Loucy (cell line): ENCODE data around the gene ZNF609.
"Not testable (repeated sequence)": the region's sequence is repeated elsewhere in the genome, so short reads cannot be mapped to it uniquely, and the experiment has no call there.

ENCODE experiments used
- H2AFZ ChIP-seq: fragments of 200-600 bp; sonication (generic); 2 replicates; pipeline ENCODE4 v1.6.0; 2016; ENCODE audit warnings: antibody characterized with exemption, mild to moderate bottlenecking, low read length, moderate library complexity
- H3F3A ChIP-seq: fragments of 200-600 bp; 2 replicates; pipeline ENCODE4 v1.6.0; 2016; ENCODE audit warnings: antibody characterized with exemption, low read depth, mild to moderate bottlenecking
- H3K27me3 ChIP-seq: fragments of 200-600 bp; sonication (generic); 2 replicates; pipeline ENCODE4 v1.6.1; 2014; ENCODE audit warnings: low read length, mild to moderate bottlenecking; ENCODE audit not compliant: insufficient read depth, poor library complexity, severe bottlenecking
- H3K36me3 ChIP-seq: fragments of 200-600 bp; sonication (generic); 2 replicates; pipeline ENCODE4 v1.6.1; 2016; ENCODE audit warnings: low read length; ENCODE audit not compliant: insufficient read depth
- H3K4me1 ChIP-seq: fragments of 200-600 bp; sonication (generic); 2 replicates; pipeline ENCODE4 v1.5.1; 2014; ENCODE audit warnings: low read length, mild to moderate bottlenecking; ENCODE audit not compliant: insufficient read depth, poor library complexity, severe bottlenecking
- H3K4me2 ChIP-seq: fragments of 200-600 bp; sonication (generic); 2 replicates; pipeline ENCODE4 v1.6.0; 2014; ENCODE audit warnings: antibody characterized with exemption, low read length, low read depth, mild to moderate bottlenecking; ENCODE audit not compliant: poor library complexity, severe bottlenecking
- H3K4me3 ChIP-seq: fragments of 200-600 bp; sonication (generic); 2 replicates; pipeline ENCODE4 v1.5.1; 2014; ENCODE audit warnings: low read length, mild to moderate bottlenecking, mixed read lengths; ENCODE audit not compliant: poor library complexity, severe bottlenecking
- H3K79me2 ChIP-seq: fragments of 200-600 bp; sonication (generic); 2 replicates; pipeline ENCODE4 v1.6.1; 2014; ENCODE audit warnings: low read length; ENCODE audit not compliant: insufficient read depth
- H3K9ac ChIP-seq: fragments of 200-600 bp; sonication (generic); 2 replicates; pipeline ENCODE4 v1.6.0; 2014; ENCODE audit warnings: mild to moderate bottlenecking, low read depth, low read length, moderate library complexity; ENCODE audit not compliant: poor library complexity, severe bottlenecking
- H3K9me2 ChIP-seq: fragments of 200-600 bp; sonication (generic); replicated peaks from 2 replicates; pipeline ENCODE4 v1.6.1; 2016; ENCODE audit warnings: low read depth, low read length, mixed read lengths
- H3K9me3 ChIP-seq: fragments of 200-600 bp; sonication (generic); 2 replicates; pipeline ENCODE4 v1.6.1; 2014; ENCODE audit warnings: mild to moderate bottlenecking, antibody characterized with exemption, low read length, low read depth; ENCODE audit not compliant: insufficient read depth
- H4K20me1 ChIP-seq: fragments of 200-600 bp; sonication (generic); 2 replicates; pipeline ENCODE4 v1.6.0; 2014; ENCODE audit warnings: antibody characterized with exemption, low read length, mild to moderate bottlenecking; ENCODE audit not compliant: insufficient read depth, poor library complexity, severe bottlenecking
- EZH2phosphoT487 ChIP-seq: fragments of 200-600 bp; IDR thresholded peaks from 2 replicates; pipeline ENCODE4 v1.6.1; 2018; ENCODE audit warnings: antibody characterized with exemption, mild to moderate bottlenecking, moderate library complexity, borderline replicate concordance
- TF ChIP-seq, protein P1 (sequence below): fragments of 200-600 bp; sonication (generic); conservative IDR thresholded peaks from 2 replicates; pipeline ENCODE4 v1.5.1; 2014; ENCODE audit warnings: mild to moderate bottlenecking, antibody characterized with exemption, low read length

Gene ZNF609

GRCh38 chr15:64636556-64636955 is 176.2 kb downstream of the ZNF609 start:
- H2AFZ ChIP-seq = no peak overlapping the region
- H3K4me3 ChIP-seq = no peak overlapping the region
- no peaks in the 10 kb centered on the region for H3K9me2 ChIP-seq
- no peaks in the 10 kb centered on the region for H3F3A ChIP-seq
- no peak overlapping the region for H3K9ac ChIP-seq
- H3K36me3 ChIP-seq = peaks cover 22% of the 10 kb centered on the region
- peaks cover 4% of the 10 kb centered on the region; the same call in 1 of the 2 replicates for H3K9me3 ChIP-seq
- no peaks in the 10 kb centered on the region for H3K27me3 ChIP-seq
- peaks cover 13% of the 10 kb centered on the region for H4K20me1 ChIP-seq
- no peak overlapping the region for H3K4me2 ChIP-seq
- TF ChIP-seq, protein P1, sequence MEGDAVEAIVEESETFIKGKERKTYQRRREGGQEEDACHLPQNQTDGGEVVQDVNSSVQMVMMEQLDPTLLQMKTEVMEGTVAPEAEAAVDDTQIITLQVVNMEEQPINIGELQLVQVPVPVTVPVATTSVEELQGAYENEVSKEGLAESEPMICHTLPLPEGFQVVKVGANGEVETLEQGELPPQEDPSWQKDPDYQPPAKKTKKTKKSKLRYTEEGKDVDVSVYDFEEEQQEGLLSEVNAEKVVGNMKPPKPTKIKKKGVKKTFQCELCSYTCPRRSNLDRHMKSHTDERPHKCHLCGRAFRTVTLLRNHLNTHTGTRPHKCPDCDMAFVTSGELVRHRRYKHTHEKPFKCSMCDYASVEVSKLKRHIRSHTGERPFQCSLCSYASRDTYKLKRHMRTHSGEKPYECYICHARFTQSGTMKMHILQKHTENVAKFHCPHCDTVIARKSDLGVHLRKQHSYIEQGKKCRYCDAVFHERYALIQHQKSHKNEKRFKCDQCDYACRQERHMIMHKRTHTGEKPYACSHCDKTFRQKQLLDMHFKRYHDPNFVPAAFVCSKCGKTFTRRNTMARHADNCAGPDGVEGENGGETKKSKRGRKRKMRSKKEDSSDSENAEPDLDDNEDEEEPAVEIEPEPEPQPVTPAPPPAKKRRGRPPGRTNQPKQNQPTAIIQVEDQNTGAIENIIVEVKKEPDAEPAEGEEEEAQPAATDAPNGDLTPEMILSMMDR = no peak
- no peak for TF ChIP-seq EZH2phosphoT487
- peaks cover 64% of the 10 kb centered on the region for H3K79me2 ChIP-seq
- H3K4me1 ChIP-seq = peaks cover 54% of the 10 kb centered on the region

- TF ChIP-seq, protein P1 = no peak
- TF ChIP-seq EZH2phosphoT487 = no peak
- Histone ChIP-seq H2AFZ (no peak overlapping the region), H3K4me3 (no peak overlapping the region), H3K4me2 (no peak overlapping the region), H3K36me3 (peaks cover 19% of the 10 kb centered on the region), H3K9me3 (peaks cover 4% of the 10 kb centered on the region; the same call in 1 of the 2 replicates), H3F3A (no peaks in the 10 kb centered on the region), H4K20me1 (peaks cover 13% of the 10 kb centered on the region), H3K27me3 (no peaks in the 10 kb centered on the region), H3K4me1 (peaks cover 54% of the 10 kb centered on the region), H3K79me2 (peaks cover 65% of the 10 kb centered on the region), H3K9me2 (no peaks in the 10 kb centered on the region), H3K9ac (no peak overlapping the region)
Observed at GRCh38 chr15:64637412-64637811, 177.0 kb downstream of the ZNF609 start.

DNA sequence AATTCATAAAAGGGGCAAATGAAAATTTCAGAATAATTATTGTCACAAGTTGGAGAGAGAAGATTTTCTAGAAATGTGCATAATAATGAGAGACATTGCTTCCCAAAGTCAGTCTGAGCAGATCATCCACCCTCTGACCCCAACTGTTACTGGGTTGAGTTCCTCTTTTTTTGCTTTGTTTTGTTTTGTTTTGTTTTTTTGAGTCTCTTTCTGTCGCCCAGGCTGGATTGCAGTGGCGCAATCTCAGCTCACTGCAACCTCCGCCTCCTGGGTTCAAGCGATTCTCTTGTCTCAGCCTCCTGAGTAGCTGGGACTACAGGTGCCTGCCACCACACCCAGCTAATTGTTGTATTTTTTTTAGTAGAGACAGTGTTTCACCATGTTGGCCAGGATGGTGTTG is 179.4 kb downstream of the ZNF609 start:
- H3K4me3 ChIP-seq, H3K4me2 ChIP-seq: not testable (repeated sequence)
- peaks cover 45% of the 10 kb centered on the region for H3K4me1 ChIP-seq

GRCh38 chr15:64640146-64640871 is 179.9 kb downstream of the ZNF609 start:
- Histone ChIP-seq H3F3A (no peaks in the 10 kb centered on the region), H3K4me2 (peak overlapping the region; percentile 37), H3K4me1 (peaks cover 40% of the 10 kb centered on the region), H3K4me3 (no peak overlapping the region), H3K79me2 (peaks cover 53% of the 10 kb centered on the region), H3K9me3 (peaks cover 4% of the 10 kb centered on the region; the same call in 1 of the 2 replicates), H3K9me2 (no peaks in the 10 kb centered on the region), H4K20me1 (peaks cover 6% of the 10 kb centered on the region), H3K36me3 (peaks cover 20% of the 10 kb centered on the region), H3K27me3 (no peaks in the 10 kb centered on the region), H2AFZ (no peak overlapping the region), H3K9ac (no peak overlapping the region)
- TF ChIP-seq, protein P1 = no peak
- TF ChIP-seq EZH2phosphoT487 = no peak

More for the DNA sequence above, 179.4 kb downstream of the ZNF609 start:
- H3K9ac ChIP-seq, H2AFZ ChIP-seq, H3K9me2 ChIP-seq, H3F3A ChIP-seq, H3K27me3 ChIP-seq, H3K9me3 ChIP-seq: not testable (repeated sequence)
- peaks cover 12% of the 10 kb centered on the region for H4K20me1 ChIP-seq
- peaks cover 59% of the 10 kb centered on the region for H3K79me2 ChIP-seq
- H3K36me3 ChIP-seq = peaks cover 20% of the 10 kb centered on the region
